Cardiac muscle cell (in vitro differentiated cells and primary cell): ENCODE results near the gene ZNF823. TPM values are rescaled to one million over a fixed set of nuclear protein-coding genes. Genes with fewer than 3 reads are reported as not detected.

ENCODE experiments used
- DNase-seq, 2 donors: peaks; one replicate each; pipeline versions ENCODE4 v3.0.0 to v3.0.0-alpha.2; 2010 to 2017; ENCODE audit warnings: low read depth in 1 of 2, low spot score in 1 of 2
- H3K27ac ChIP-seq: fragments of 200-600 bp; sonication (generic); 2 replicates; pipeline ENCODE4 v1.5.1; 2016
- H3K27me3 ChIP-seq: fragments of 200-600 bp; sonication (generic); 2 replicates; pipeline ENCODE4 v1.6.0; 2016; ENCODE audit warnings: control low read depth
- H3K36me3 ChIP-seq: fragments of 200-600 bp; sonication (generic); 2 replicates; pipeline ENCODE4 v1.5.1; 2016; ENCODE audit warnings: control low read depth
- H3K4me1 ChIP-seq: fragments of 200-600 bp; sonication (generic); 2 replicates; pipeline ENCODE4 v1.8.1; 2017; ENCODE audit warnings: low read depth, mild to moderate bottlenecking, mixed run types
- H3K4me3 ChIP-seq: fragments of 200-600 bp; sonication (generic); 2 replicates; pipeline ENCODE4 v1.5.1; 2016; ENCODE audit warnings: mild to moderate bottlenecking
- H3K9me3 ChIP-seq: fragments of 200-600 bp; sonication (generic); 2 replicates; pipeline ENCODE4 v1.5.1; 2017; ENCODE audit warnings: low read depth, mild to moderate bottlenecking, control low read depth
- CTCF ChIP-seq: IDR thresholded peaks from 2 replicates; pipeline ENCODE4 v1.5.1; 2012; ENCODE audit warnings: low read depth, mild to moderate bottlenecking, low read length
- polyA plus RNA-seq: library from polyadenylated mRNA; unstranded; fragments of >200 nt; fragmentation: Nextera tagmentation; extraction: Ambion mirVana; gene quantifications from 2 replicates; pipeline ENCODE4 v1.2.1, GENCODE V29; 2016
- total RNA-seq: library from RNA; depleted of rRNA; stranded (reverse); fragments of >200 nt; gene quantifications from 2 replicates; pipeline ENCODE4 v1.2.3, GENCODE V29; 2016

ZNF823 gene
- total and polyA plus RNA-seq, 2 experiments from 2014 or later: 4.7 to 7.6 TPM

DNA sequence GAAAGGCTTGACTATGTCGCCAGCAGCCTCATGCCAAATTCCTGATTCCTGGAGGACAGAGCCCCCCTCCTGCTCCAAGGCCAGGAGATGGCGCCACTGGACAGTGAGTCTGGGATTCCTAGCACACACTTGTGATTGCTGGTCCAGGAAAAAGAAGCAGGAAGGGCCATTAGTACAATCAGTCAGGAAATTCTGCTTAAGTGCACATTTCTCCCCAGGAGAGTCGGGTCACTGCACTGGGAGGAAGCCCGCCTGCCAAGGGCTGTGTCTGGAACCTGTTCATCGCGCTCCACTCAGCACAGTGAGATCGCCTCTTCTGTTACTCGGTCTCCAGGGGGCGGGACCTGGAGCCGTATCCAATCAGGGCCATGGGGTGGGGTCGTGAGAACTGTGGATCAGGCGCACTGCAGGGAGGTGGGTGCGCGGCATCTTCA, 65.1 kb downstream of the ZNF823 start:
- TF ChIP-seq CTCF: peak; percentile 94
- Histone ChIP-seq H3K36me3 (no peaks in the 10 kb centered on the region), H3K4me1 (no peaks in the 10 kb centered on the region), H3K27ac (peak overlapping the region; percentile 42), H3K4me3 (peak overlapping the region; percentile 38), H3K9me3 (no peaks in the 10 kb centered on the region), H3K27me3 (no peaks in the 10 kb centered on the region)
- DNase-seq: peak; percentile 83 to 88

Other genes with a start within 250 kb of the ZNF823 start
- gene ZNF653, start 233.1 kb downstream of the ZNF823 start, total RNA-seq: 13.8 and 19.0 TPM in 2 replicates
- gene ZNF653, start 233.1 kb downstream of the ZNF823 start, polyA plus RNA-seq: 10.6 and 14.4 TPM in 2 replicates
- 71.5 and 91.3 TPM in 2 replicates for gene ECSIT, start 209.8 kb downstream of the ZNF823 start, total RNA-seq
- 56.6 and 64.0 TPM in 2 replicates for gene ECSIT, start 209.8 kb downstream of the ZNF823 start, polyA plus RNA-seq
- gene CNN1, start 200.1 kb downstream of the ZNF823 start, total RNA-seq: 288 and 520 TPM in 2 replicates
- 219 and 388 TPM in 2 replicates for gene CNN1, start 200.1 kb downstream of the ZNF823 start, polyA plus RNA-seq
- 44.3 and 45.3 TPM in 2 replicates for gene ELOF1, start 179.7 kb downstream of the ZNF823 start, total RNA-seq
- gene ELOF1, start 179.7 kb downstream of the ZNF823 start, polyA plus RNA-seq: 80.2 and 98.6 TPM in 2 replicates
- gene ACP5, start 161.3 kb downstream of the ZNF823 start, total RNA-seq: 1.9 TPM in 1 of 2 replicates, not detected in the other
- gene ACP5, start 161.3 kb downstream of the ZNF823 start, polyA plus RNA-seq: 1.1 and 1.2 TPM in 2 replicates
- 19.9 and 23.0 TPM in 2 replicates for gene ZNF627, start 141.5 kb downstream of the ZNF823 start, total RNA-seq
- gene ZNF627, start 141.5 kb downstream of the ZNF823 start, polyA plus RNA-seq: 17.5 and 19.4 TPM in 2 replicates
- 4.5 and 26.9 TPM in 2 replicates for gene ZNF441, start 28.1 kb upstream of the ZNF823 start, total RNA-seq
- 2.1 and 10.0 TPM in 2 replicates for gene ZNF441, start 28.1 kb upstream of the ZNF823 start, polyA plus RNA-seq
- gene ZNF491, start 59.6 kb upstream of the ZNF823 start, total RNA-seq: 3.9 and 4.4 TPM in 2 replicates
- gene ZNF491, start 59.6 kb upstream of the ZNF823 start, polyA plus RNA-seq: 5.1 and 7.3 TPM in 2 replicates
- 5.7 and 15.5 TPM in 2 replicates for gene ZNF440, start 75.3 kb upstream of the ZNF823 start, total RNA-seq
- gene ZNF440, start 75.3 kb upstream of the ZNF823 start, polyA plus RNA-seq: 5.7 and 7.0 TPM in 2 replicates
- 0.07 and 3.6 TPM in 2 replicates for gene ZNF439, start 109.8 kb upstream of the ZNF823 start, total RNA-seq
- gene ZNF439, start 109.8 kb upstream of the ZNF823 start, polyA plus RNA-seq: 3.0 TPM in 1 of 2 replicates, not detected in the other
- gene ZNF69, start 148.8 kb upstream of the ZNF823 start, total RNA-seq: 19.2 and 25.3 TPM in 2 replicates
- gene ZNF69, start 148.8 kb upstream of the ZNF823 start, polyA plus RNA-seq: 12.2 and 13.6 TPM in 2 replicates
- gene ZNF700, start 186.2 kb upstream of the ZNF823 start, total RNA-seq: 7.6 and 10.3 TPM in 2 replicates
- gene ZNF700, start 186.2 kb upstream of the ZNF823 start, polyA plus RNA-seq: 3.3 and 6.9 TPM in 2 replicates
- gene ZNF763, start 226.1 kb upstream of the ZNF823 start, total RNA-seq: 4.2 and 4.6 TPM in 2 replicates
- gene ZNF763, start 226.1 kb upstream of the ZNF823 start, polyA plus RNA-seq: 5.2 and 10.0 TPM in 2 replicates